HEK293 (cell line): Measurements from ENCODE around the gene DHRS13.

Source experiments
- CTCF ChIA-PET: fragments of 350-600 bp; formaldehyde crosslinking; extraction: SDS; loops from one replicate; lab custom pipeline; 2021; ENCODE audit warnings: antibody characterized with exemption; lab: Yijun Ruan, JAX
- POLR2A ChIA-PET: fragments of 300-600 bp; formaldehyde crosslinking; extraction: SDS; loops from one replicate; lab custom pipeline; 2020; ENCODE audit warnings: antibody characterized with exemption, inconsistent platforms; lab: Yijun Ruan, JAX
- H3K27ac ChIP-seq: fragments of 200-500 bp; sonication (Bioruptor generic); 2 replicates; pipeline ENCODE4 v1.5.1; 2014; ENCODE audit warnings: low read depth, low read length, control low read depth, inconsistent platforms; ENCODE audit errors: extremely low read depth
- H3K36me3 ChIP-seq, 2 experiments: fragments of 200-500 bp in 1 of 2; sonication (Bioruptor generic) in 1 of 2; 1 replicate in 1 of 2; 2 replicates in 1 of 2; pipeline ENCODE4 v1.5.1; 2014 to 2017; ENCODE audit warnings: inconsistent platforms in 2 of 2, low read length in 2 of 2; ENCODE audit not compliant: control insufficient read depth in 2 of 2, insufficient read depth in 1 of 2
- H3K4me1 ChIP-seq: fragments of 200-500 bp; sonication (Bioruptor generic); 2 replicates; pipeline ENCODE4 v1.5.1; 2014; ENCODE audit warnings: mild to moderate bottlenecking, low read length, inconsistent platforms; ENCODE audit not compliant: control insufficient read depth, insufficient read depth
- H3K4me3 ChIP-seq: 2 replicates; pipeline ENCODE4 v1.5.1; 2011; ENCODE audit warnings: low read depth, mild to moderate bottlenecking, control low read depth, low read length, moderate library complexity
- H3K9me3 ChIP-seq: fragments of 200-500 bp; sonication (Bioruptor generic); 2 replicates; pipeline ENCODE4 v1.5.1; 2014; ENCODE audit warnings: low read depth, low read length, inconsistent platforms; ENCODE audit not compliant: control insufficient read depth, insufficient read depth
- BCL11B ChIP-seq: fragments of 450-650 bp; formaldehyde crosslinking; IDR thresholded peaks from 2 replicates; pipeline ENCODE4 v1.5.1; 2016; ENCODE audit warnings: low read depth, missing biosample characterization, missing genetic modification characterization
- HIC1 ChIP-seq: fragments of 450-650 bp; formaldehyde crosslinking; IDR thresholded peaks from 2 replicates; pipeline ENCODE4 v1.5.1; 2016; ENCODE audit warnings: missing biosample characterization, missing genetic modification characterization
- KLF8 ChIP-seq: fragments of 450-650 bp; formaldehyde crosslinking; IDR thresholded peaks from 2 replicates; pipeline ENCODE4 v1.5.1; 2016; ENCODE audit warnings: missing biosample characterization, missing genetic modification characterization
- OSR2 ChIP-seq: fragments of 450-650 bp; formaldehyde crosslinking; IDR thresholded peaks from 2 replicates; pipeline ENCODE4 v1.5.1; 2016; ENCODE audit warnings: missing biosample characterization, missing genetic modification characterization
- OVOL3 ChIP-seq: fragments of 450-650 bp; formaldehyde crosslinking; IDR thresholded peaks from 2 replicates; pipeline ENCODE4 v1.5.1; 2016; ENCODE audit warnings: missing biosample characterization, missing genetic modification characterization
- RBAK ChIP-seq: fragments of 450-650 bp; formaldehyde crosslinking; IDR thresholded peaks from 2 replicates; pipeline ENCODE4 v1.5.1; 2016; ENCODE audit warnings: missing biosample characterization, missing genetic modification characterization
- SCRT1 ChIP-seq: fragments of 450-650 bp; formaldehyde crosslinking; IDR thresholded peaks from 2 replicates; pipeline ENCODE4 v1.5.1; 2016; ENCODE audit warnings: missing biosample characterization, missing genetic modification characterization, borderline replicate concordance
- YY1 ChIP-seq: fragments of 450-650 bp; formaldehyde crosslinking; IDR thresholded peaks from 2 replicates; pipeline ENCODE4 v1.5.1; 2018; ENCODE audit warnings: missing biosample characterization, missing genetic modification characterization
- ZBTB21 ChIP-seq: fragments of 450-650 bp; formaldehyde crosslinking; IDR thresholded peaks from 2 replicates; pipeline ENCODE4 v1.5.1; 2017; ENCODE audit warnings: missing biosample characterization, missing genetic modification characterization
- ZNF169 ChIP-seq: fragments of 450-650 bp; formaldehyde crosslinking; IDR thresholded peaks from 2 replicates; pipeline ENCODE4 v1.5.1; 2016; ENCODE audit warnings: missing biosample characterization, missing genetic modification characterization
- ZNF174 ChIP-seq: fragments of 450-650 bp; formaldehyde crosslinking; IDR thresholded peaks from 2 replicates; pipeline ENCODE4 v1.5.0; 2017; ENCODE audit warnings: missing biosample characterization, mild to moderate bottlenecking, missing genetic modification characterization
- ZNF175 ChIP-seq: fragments of 450-650 bp; formaldehyde crosslinking; IDR thresholded peaks from 2 replicates; pipeline ENCODE4 v1.5.1; 2016; ENCODE audit warnings: missing biosample characterization, missing genetic modification characterization
- ZNF366 ChIP-seq: fragments of 450-650 bp; formaldehyde crosslinking; conservative IDR thresholded peaks from 2 replicates; pipeline ENCODE4 v1.5.1; 2016; ENCODE audit warnings: missing biosample characterization, missing genetic modification characterization
- ZNF37A ChIP-seq: fragments of 450-650 bp; IDR thresholded peaks from 2 replicates; pipeline ENCODE4 v1.5.1; 2018; ENCODE audit warnings: missing biosample characterization, missing genetic modification characterization
- ZNF518A ChIP-seq: fragments of 450-650 bp; formaldehyde crosslinking; conservative IDR thresholded peaks from 2 replicates; pipeline ENCODE4 v1.5.1; 2016; ENCODE audit warnings: low read depth, missing biosample characterization, missing genetic modification characterization
- ZNF548 ChIP-seq: fragments of 450-650 bp; formaldehyde crosslinking; IDR thresholded peaks from 2 replicates; pipeline ENCODE4 v1.5.1; 2016; ENCODE audit warnings: missing biosample characterization, missing genetic modification characterization
- ZNF585B ChIP-seq: fragments of 450-650 bp; formaldehyde crosslinking; IDR thresholded peaks from 2 replicates; pipeline ENCODE4 v1.5.1; 2016; ENCODE audit warnings: missing biosample characterization, missing genetic modification characterization
- ZNF596 ChIP-seq: fragments of 450-650 bp; IDR thresholded peaks from 2 replicates; pipeline ENCODE4 v1.5.0; 2018; ENCODE audit warnings: missing biosample characterization, mild to moderate bottlenecking, missing genetic modification characterization, moderate library complexity
- ZNF610 ChIP-seq: fragments of 450-650 bp; formaldehyde crosslinking; IDR thresholded peaks from 2 replicates; pipeline ENCODE4 v1.5.1; 2016; ENCODE audit warnings: missing biosample characterization, missing genetic modification characterization, borderline replicate concordance
- ZNF768 ChIP-seq: fragments of 450-650 bp; formaldehyde crosslinking; IDR thresholded peaks from 2 replicates; pipeline ENCODE4 v1.5.1; 2018; ENCODE audit warnings: missing biosample characterization, mild to moderate bottlenecking, missing genetic modification characterization

DHRS13 gene

GRCh38 chr17:28889996-28890395 lies 12.9 kb downstream of the DHRS13 start:
- POLR2A ChIA-PET: interaction anchor here (0.6 to 0.7 kb wide), 2 partner anchors 49 to 846 kb away, joined by 4 to 5 read pairs; no protein-coding TSS in a partner anchor

GRCh38 chr17:28888832-28889231 lies 14.0 kb downstream of the DHRS13 start:
- Histone ChIP-seq H3K9me3 (no peaks in the 10 kb centered on the region), H3K36me3 (peaks cover 0 to 44% of the 10 kb centered on the region in 2 experiments; a peak in 2 of 3 replicates), H3K27ac (no peak overlapping the region), H3K4me3 (no peak overlapping the region), H3K4me1 (no peaks in the 10 kb centered on the region; the same call in 1 of the 2 replicates)
- TF ChIP-seq ZNF610 (tag by site-specific recombination): no peak
- TF ChIP-seq ZNF366 (tag by site-specific recombination): no peak
- no peak for TF ChIP-seq ZBTB21 (tag by site-specific recombination)
- no peak for TF ChIP-seq KLF8
- TF ChIP-seq ZNF169 (tag by site-specific recombination): no peak
- no peak for TF ChIP-seq YY1 (tag by site-specific recombination)
- TF ChIP-seq HIC1 (tag by site-specific recombination): no peak
- TF ChIP-seq SCRT1 (tag by site-specific recombination): no peak
- TF ChIP-seq ZNF175: no peak
- ChIA-PET POLR2A (interaction anchor here (0.6 kb wide), 1 partner anchor 1631 kb away, joined by 3 read pairs; no protein-coding TSS in a partner anchor), CTCF (interaction anchor here (1.3 kb wide), 1 partner anchor 125 kb away, joined by 7 read pairs; no protein-coding TSS in a partner anchor)

More at GRCh38 chr17:28889996-28890395, 12.9 kb downstream of the DHRS13 start:
- CTCF ChIA-PET: interaction anchor here (0.6 to 6.0 kb wide), 2 partner anchors 12 to 461 kb away, joined by 4 to 22 read pairs; partner anchors contain the start of gene DHRS13
- Histone ChIP-seq H3K4me3 (no peak overlapping the region), H3K36me3 (peaks cover 0 to 33% of the 10 kb centered on the region in 2 experiments; a peak in 2 of 3 replicates), H3K9me3 (no peaks in the 10 kb centered on the region), H3K4me1 (no peaks in the 10 kb centered on the region; the same call in 1 of the 2 replicates), H3K27ac (no peak overlapping the region)
- TF ChIP-seq ZNF174 (tag by site-specific recombination) (no peak), RBAK (tag by site-specific recombination) (no peak), OVOL3 (tag by site-specific recombination) (no peak), OSR2 (tag by site-specific recombination) (no peak), BCL11B (tag by site-specific recombination) (no peak), ZNF37A (tag by site-specific recombination) (no peak), ZNF768 (tag by site-specific recombination) (no peak), YY1 (tag by site-specific recombination) (no peak), ZNF585B (no peak), ZNF548 (tag by site-specific recombination) (no peak), ZNF596 (tag by site-specific recombination) (no peak), ZNF169 (tag by site-specific recombination) (no peak), ZNF518A (tag by site-specific recombination) (no peak)
